Measurements from ENCODE around the gene ALAS1. TPM values are rescaled to one million over a fixed set of nuclear protein-coding genes. Genes with fewer than 3 reads are reported as not detected.
A peak's percentile ranks its signal among the peaks of the same experiment; 100 is the strongest.

Gene ALAS1
- total RNA-seq, 2 donors from 2014 or later, result 39.8 to 58.8 TPM

- peak; percentile 89 for DNase-seq (ENCODE audit: low spot score)
- no peaks in the 10 kb centered on the region for H3K27me3 ChIP-seq (replicated peaks; ENCODE audit: insufficient read depth)
- WGBS, result 32% methylated on average over 13 of the region's 13 CpGs
- peaks cover 4 to 6% of the 10 kb centered on the region in 2 donors for H3K36me3 ChIP-seq
- no peak overlapping the region for H3K4me3 ChIP-seq
- no peaks in the 10 kb centered on the region for H3K9me3 ChIP-seq
- no peak for TF ChIP-seq POLR2A (IDR thresholded peaks at IDR 0.05)
- TF ChIP-seq POLR2AphosphoS5 (IDR thresholded peaks at IDR 0.05), result peak; percentile 89
- intact Hi-C loops (cut with DNase I), result no loop called here
- H3K4me1 ChIP-seq (replicated peaks), result peaks cover 29% of the 10 kb centered on the region
- H3K27ac ChIP-seq, result peak overlapping the region; percentile 72 to 74
Measured at GRCh38 chr3:52216585-52217408, 18.8 kb downstream of the ALAS1 start.

- Histone ChIP-seq H3K36me3 (peaks cover 4 to 5% of the 10 kb centered on the region in 2 donors), H3K4me1 (replicated peaks) (peaks cover 29% of the 10 kb centered on the region), H3K4me3 (no peak overlapping the region), H3K27me3 (replicated peaks; ENCODE audit: insufficient read depth) (no peaks in the 10 kb centered on the region), H3K9me3 (no peaks in the 10 kb centered on the region), H3K27ac (peak overlapping the region; percentile 72 to 74)
- no peak for DNase-seq (ENCODE audit: low spot score)
- intact Hi-C loops (cut with DNase I), result no loop called here
- 63% methylated on average over 10 of the region's 10 CpGs for WGBS
- no peak for TF ChIP-seq POLR2A (IDR thresholded peaks at IDR 0.05)
Measured at GRCh38 chr3:52217409-52217805, 19.4 kb downstream of the ALAS1 start.

GRCh38 chr3:52218026-52218425, 20.1 kb downstream of the ALAS1 start:
- H3K4me3 ChIP-seq, result no peak overlapping the region
- H3K27ac ChIP-seq, result peak overlapping the region; percentile 72 to 74
- WGBS, result 72% methylated on average over 3 of the region's 3 CpGs
- intact Hi-C loops (cut with DNase I), result no loop called here
- TF ChIP-seq CTCF (IDR thresholded peaks at IDR 0.05) (no peak), POLR2A (IDR thresholded peaks at IDR 0.05) (no peak), POLR2AphosphoS5 (IDR thresholded peaks at IDR 0.05) (no peak)
- no peaks in the 10 kb centered on the region for H3K9me3 ChIP-seq
- no peaks in the 10 kb centered on the region for H3K27me3 ChIP-seq (replicated peaks; ENCODE audit: insufficient read depth)
- H3K36me3 ChIP-seq, result peaks cover 0 to 5% of the 10 kb centered on the region in 2 donors
- peaks cover 29% of the 10 kb centered on the region for H3K4me1 ChIP-seq (replicated peaks)
- DNase-seq (ENCODE audit: low spot score), result no peak

- H3K9me3 ChIP-seq, result no peaks in the 10 kb centered on the region
- no peak overlapping the region for H3K4me3 ChIP-seq
- 59% methylated on average over 12 of the region's 12 CpGs for WGBS
- H3K4me1 ChIP-seq (replicated peaks), result peaks cover 29% of the 10 kb centered on the region
- H3K36me3 ChIP-seq, result peaks cover 0 to 5% of the 10 kb centered on the region in 2 donors
- no peaks in the 10 kb centered on the region for H3K27me3 ChIP-seq (replicated peaks; ENCODE audit: insufficient read depth)
- TF ChIP-seq POLR2A (IDR thresholded peaks at IDR 0.05) (no peak), CTCF (IDR thresholded peaks at IDR 0.05) (no peak), POLR2AphosphoS5 (IDR thresholded peaks at IDR 0.05) (no peak)
- intact Hi-C loops (cut with DNase I), result no loop called here
- DNase-seq (ENCODE audit: low spot score), result no peak
- peak overlapping the region; percentile 72 to 74 for H3K27ac ChIP-seq
Measured at GRCh38 chr3:52218454-52218853, 20.5 kb downstream of the ALAS1 start.

GRCh38 chr3:52218937-52219650, 21.1 kb downstream of the ALAS1 start:
- intact Hi-C loops (cut with DNase I), result no loop called here
- Histone ChIP-seq H3K27me3 (replicated peaks; ENCODE audit: insufficient read depth) (no peaks in the 10 kb centered on the region), H3K4me1 (replicated peaks) (peaks cover 29% of the 10 kb centered on the region), H3K4me3 (no peak overlapping the region), H3K36me3 (peaks cover 0 to 5% of the 10 kb centered on the region in 2 donors), H3K9me3 (no peaks in the 10 kb centered on the region), H3K27ac (peak overlapping the region; percentile 72 to 74)
- TF ChIP-seq CTCF (IDR thresholded peaks at IDR 0.05) (peak in 1 of 4 experiments; percentile 10), POLR2AphosphoS5 (IDR thresholded peaks at IDR 0.05) (peak; percentile 45), POLR2A (IDR thresholded peaks at IDR 0.05) (no peak)
- WGBS, result 28% methylated on average over 6 of the region's 6 CpGs
- peak; percentile 67 for DNase-seq (ENCODE audit: low spot score)

All from prostate gland (tissue), 2 donors.